Measurements from ENCODE around the gene CCRL2. TPM values are rescaled to one million over a fixed set of nuclear protein-coding genes. Genes with fewer than 3 reads are reported as not detected.
A peak's percentile ranks its signal among the peaks of the same experiment; 100 is the strongest.

CCRL2 gene
- total and polyA plus RNA-seq, 7 donors, result 0.71 to 11.2 (median 3.0) TPM; not detected in 1

GRCh38 chr3:46447228-46447985 lies 40.3 kb downstream of the CCRL2 start:
- no peak overlapping the region for H3K27ac ChIP-seq
- no peaks in the 10 kb centered on the region for H3K4me1 ChIP-seq
- no peak overlapping the region for H3K4me3 ChIP-seq
- no peaks in the 10 kb centered on the region for H3K27me3 ChIP-seq
- intact Hi-C loops (cut with DNase I), result loop anchor here (10.0 kb wide), 3 partner anchors 363 to 683 kb away; no protein-coding TSS in a partner anchor
- DNase-seq, result no peak
- H3K9me3 ChIP-seq, result no peaks in the 10 kb centered on the region
- no peaks in the 10 kb centered on the region for H3K36me3 ChIP-seq
- 68 to 73% methylated on average over 5 of the region's 5 CpGs for WGBS, 2 donors
- TF ChIP-seq, protein P1, sequence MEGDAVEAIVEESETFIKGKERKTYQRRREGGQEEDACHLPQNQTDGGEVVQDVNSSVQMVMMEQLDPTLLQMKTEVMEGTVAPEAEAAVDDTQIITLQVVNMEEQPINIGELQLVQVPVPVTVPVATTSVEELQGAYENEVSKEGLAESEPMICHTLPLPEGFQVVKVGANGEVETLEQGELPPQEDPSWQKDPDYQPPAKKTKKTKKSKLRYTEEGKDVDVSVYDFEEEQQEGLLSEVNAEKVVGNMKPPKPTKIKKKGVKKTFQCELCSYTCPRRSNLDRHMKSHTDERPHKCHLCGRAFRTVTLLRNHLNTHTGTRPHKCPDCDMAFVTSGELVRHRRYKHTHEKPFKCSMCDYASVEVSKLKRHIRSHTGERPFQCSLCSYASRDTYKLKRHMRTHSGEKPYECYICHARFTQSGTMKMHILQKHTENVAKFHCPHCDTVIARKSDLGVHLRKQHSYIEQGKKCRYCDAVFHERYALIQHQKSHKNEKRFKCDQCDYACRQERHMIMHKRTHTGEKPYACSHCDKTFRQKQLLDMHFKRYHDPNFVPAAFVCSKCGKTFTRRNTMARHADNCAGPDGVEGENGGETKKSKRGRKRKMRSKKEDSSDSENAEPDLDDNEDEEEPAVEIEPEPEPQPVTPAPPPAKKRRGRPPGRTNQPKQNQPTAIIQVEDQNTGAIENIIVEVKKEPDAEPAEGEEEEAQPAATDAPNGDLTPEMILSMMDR (IDR thresholded peaks at IDR 0.05), result no peak
- TF ChIP-seq POLR2AphosphoS5 (IDR thresholded peaks at IDR 0.05) (no peak), EP300 (IDR thresholded peaks at IDR 0.05) (no peak), POLR2A (IDR thresholded peaks at IDR 0.05) (no peak)

DNA sequence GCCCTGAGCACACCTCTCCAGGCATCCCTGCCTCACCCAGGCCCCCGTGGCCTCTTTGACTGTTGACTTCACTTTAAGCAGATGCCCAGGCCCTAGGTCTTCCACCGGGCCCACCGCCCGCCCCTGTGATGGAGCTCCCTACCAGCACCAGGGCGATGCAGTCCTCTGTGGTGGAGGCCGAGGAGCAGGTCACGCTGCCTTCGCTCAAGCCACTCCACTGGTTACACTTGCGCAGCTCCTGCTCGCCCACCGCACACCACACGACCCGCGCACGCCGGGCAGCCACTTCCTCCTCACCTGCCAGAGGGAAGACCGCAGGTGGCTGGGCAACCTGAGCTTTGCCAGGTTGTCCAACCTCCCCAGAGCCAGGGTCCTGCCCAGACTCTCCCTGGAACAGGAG lies 41.7 kb downstream of the CCRL2 start:
- no peak for TF ChIP-seq POLR2A (IDR thresholded peaks at IDR 0.05)
- no peak for TF ChIP-seq EP300 (IDR thresholded peaks at IDR 0.05)
- TF ChIP-seq, protein P1 (IDR thresholded peaks at IDR 0.05), result no peak
- no peak for TF ChIP-seq POLR2AphosphoS5 (IDR thresholded peaks at IDR 0.05)

DNA sequence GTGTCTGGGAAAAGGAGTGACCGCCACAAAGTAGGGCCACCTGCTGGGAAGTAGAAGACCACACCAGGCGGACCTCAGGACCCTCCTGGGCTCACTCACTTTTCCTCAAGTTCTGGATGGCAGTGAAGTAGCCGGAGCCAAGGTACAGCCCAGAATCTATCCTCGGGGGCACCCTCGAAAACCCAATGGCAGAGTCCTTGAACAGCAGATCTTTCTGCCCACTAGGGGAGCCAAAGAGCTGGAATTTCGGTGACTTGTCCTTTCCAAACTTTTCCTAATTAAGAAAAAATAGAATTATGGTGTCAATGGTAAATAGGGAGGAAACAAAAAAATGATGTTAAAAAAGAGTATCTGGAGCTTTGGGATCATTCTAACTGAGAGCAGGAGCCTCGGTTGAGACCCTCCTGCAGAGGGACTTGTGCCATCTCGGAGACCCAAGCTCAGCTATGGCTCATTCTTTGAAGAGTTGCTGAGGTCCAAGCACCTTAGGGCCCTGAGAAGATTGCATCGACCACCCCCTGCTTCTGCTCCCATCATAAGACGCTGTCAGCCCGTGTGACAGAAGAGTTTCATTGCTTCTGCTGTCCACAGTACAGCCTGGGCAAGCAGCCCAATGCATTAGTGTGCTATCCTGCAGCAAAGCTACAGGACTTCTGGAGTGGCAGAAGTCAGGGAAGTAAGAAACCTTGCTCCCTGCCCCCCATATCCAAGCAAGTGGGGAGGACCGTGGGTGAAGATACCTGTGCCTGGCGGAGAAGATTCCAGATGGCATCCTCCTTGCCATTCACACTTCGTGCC lies 42.9 kb downstream of the CCRL2 start:
- H3K4me3 ChIP-seq, result no peak overlapping the region
- intact Hi-C loops (cut with DNase I), result loop anchor here (10.0 kb wide), 3 partner anchors 365 to 685 kb away; no protein-coding TSS in a partner anchor
- H3K9me3 ChIP-seq, result no peaks in the 10 kb centered on the region
- 67 to 75% methylated on average over 14 of the region's 14 CpGs for WGBS, 2 donors
- H3K4me1 ChIP-seq, result no peaks in the 10 kb centered on the region
- H3K27ac ChIP-seq, result no peak overlapping the region
- no peak for DNase-seq
- no peak for TF ChIP-seq POLR2A (IDR thresholded peaks at IDR 0.05)
- TF ChIP-seq, protein P1 (IDR thresholded peaks at IDR 0.05), result peak in 1 of 4 experiments; percentile 17
- H3K27me3 ChIP-seq, result no peaks in the 10 kb centered on the region
- H3K36me3 ChIP-seq, result no peaks in the 10 kb centered on the region

More for the DNA sequence above, 41.7 kb downstream of the CCRL2 start:
- Histone ChIP-seq H3K4me1 (no peaks in the 10 kb centered on the region), H3K27me3 (no peaks in the 10 kb centered on the region), H3K4me3 (no peak overlapping the region), H3K36me3 (no peaks in the 10 kb centered on the region), H3K27ac (no peak overlapping the region), H3K9me3 (no peaks in the 10 kb centered on the region)
- intact Hi-C loops (cut with DNase I), result loop anchor here (10.0 kb wide), 3 partner anchors 364 to 684 kb away; no protein-coding TSS in a partner anchor
- DNase-seq, result no peak
- WGBS, 2 donors, result 91 to 94% methylated on average over 17 of the region's 17 CpGs

DNA sequence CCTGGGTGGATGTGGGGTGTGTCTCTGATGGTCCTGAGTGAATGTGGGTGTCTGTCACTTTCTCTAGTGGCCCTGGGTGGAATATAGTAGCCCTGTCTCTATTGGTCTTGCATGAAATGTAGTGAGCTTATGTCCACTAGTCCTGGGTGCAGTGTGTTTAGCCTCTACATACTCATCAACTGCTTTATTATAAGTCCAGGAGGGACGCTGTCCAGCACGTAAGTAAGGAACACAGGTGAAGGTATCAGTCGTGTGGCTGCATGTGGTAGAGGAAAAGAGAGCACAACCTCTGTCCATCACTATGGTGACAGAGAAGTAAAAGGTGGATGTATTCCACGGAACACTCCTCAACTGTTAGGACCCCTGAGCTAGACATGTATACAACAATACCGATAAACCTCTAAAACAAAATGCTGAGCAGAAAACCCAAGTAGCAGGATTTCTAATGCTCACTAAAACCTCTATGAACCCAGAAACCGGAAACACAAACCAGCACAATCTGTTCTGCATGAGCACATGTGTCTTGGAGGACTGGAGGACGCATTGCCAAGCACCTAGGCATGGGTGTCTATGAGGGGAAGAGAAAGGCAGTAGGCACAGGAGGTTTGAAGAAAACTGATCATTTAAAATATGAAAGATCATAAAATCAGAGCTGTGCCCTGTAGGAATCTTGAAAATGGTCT lies 46.6 kb downstream of the CCRL2 start:
- no peaks in the 10 kb centered on the region for H3K4me1 ChIP-seq
- no peak for DNase-seq
- H3K27me3 ChIP-seq, result no peaks in the 10 kb centered on the region
- H3K4me3 ChIP-seq, result no peak overlapping the region
- WGBS, 2 donors, result 72 to 75% methylated on average over 7 of the region's 7 CpGs
- no peak overlapping the region for H3K27ac ChIP-seq
- H3K9me3 ChIP-seq, result no peaks in the 10 kb centered on the region
- TF ChIP-seq POLR2A (IDR thresholded peaks at IDR 0.05), result no peak
- TF ChIP-seq, protein P1 (IDR thresholded peaks at IDR 0.05), result no peak
- H3K36me3 ChIP-seq, result no peaks in the 10 kb centered on the region
- intact Hi-C loops (cut with DNase I), result no loop called here
